Activated CD4-positive, CD25-positive, alpha-beta regulatory T cell treated with anti-CD3 and anti-CD28 coated beads, Interleukin-2, amount 50 U/mL, for 72 hours (primary cell): ENCODE measurements around the gene SP3.

Experiments used
- DNase-seq: peaks from one replicate; pipeline ENCODE4 v3.0.0; 2021

Gene SP3

DNA sequence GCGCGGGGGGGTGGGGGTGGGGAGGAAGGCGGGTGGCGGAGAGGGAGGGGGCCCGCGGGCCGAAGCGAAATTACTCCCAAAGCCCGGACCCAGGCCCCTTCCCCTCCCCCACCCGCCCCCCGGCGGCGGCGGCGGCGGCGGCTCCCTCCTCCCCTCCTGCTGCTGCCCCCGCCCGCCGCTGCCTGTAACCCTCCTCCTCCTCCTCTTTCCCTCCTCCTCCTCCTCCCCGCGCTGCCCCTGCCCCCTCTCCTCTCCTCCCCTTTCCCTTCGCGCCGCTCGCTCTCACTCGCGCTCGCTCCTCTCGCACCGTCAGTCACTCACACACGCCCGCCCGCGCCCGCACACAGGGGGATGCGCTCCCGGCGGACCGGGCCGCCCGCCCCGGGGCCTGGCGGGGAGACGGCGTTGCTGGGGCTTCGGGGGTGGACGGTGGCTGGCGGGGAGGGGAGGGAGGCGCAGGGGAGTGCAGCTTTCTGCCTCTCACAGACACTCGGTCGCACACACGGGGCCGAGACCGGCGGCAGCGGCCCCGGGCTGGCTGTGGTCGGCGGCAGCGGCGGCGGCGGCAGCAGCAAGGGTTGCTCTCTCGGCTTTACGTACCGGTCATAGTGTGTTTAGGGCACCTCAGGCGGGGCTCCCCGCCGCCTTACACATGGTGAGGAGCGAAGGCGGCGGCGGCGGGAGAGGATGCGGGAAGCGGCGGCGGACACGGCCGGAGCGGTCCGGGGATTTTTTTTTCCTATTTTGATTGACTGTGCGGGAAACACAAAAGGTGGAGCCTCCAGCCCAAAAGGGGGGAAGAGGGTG lies 405 bp downstream of the SP3 start:
- peak; percentile 82 for DNase-seq

DNA sequence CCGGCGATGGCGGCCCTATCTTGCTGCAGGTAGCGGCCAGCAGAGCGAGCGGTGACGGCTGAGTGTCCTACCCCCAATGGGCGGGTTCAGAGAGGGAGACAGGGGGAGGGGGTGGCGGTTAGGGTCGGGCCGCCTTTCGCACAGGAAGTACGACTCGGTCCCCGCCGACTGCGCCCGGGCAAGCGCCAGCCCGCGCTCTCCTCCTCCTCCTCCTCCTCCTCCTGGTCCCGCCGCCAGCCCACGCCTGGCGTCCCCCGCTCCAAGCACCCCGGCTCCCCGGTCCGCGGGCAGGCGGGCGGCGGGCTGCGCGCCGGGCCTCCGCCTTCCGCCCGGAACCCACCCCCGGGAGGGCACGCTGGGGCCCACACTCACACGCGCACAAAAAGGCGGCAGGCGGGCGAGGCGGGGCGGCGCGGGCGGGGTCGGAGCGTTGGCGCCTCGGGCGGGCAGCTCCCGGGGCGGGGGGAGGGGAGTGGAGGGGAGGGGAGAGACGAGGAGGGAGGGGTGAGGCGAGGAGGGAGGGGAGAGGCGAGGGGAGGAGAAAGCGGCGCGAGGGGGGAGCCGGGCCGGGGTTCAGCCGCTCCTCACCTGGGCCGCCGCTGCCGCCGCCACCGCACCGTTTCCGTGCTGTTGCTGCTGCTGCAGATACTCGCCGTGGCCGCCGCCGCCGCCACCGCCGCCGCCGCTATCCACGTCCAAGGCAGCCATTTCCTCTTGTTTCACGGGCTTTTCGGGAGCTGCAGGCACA lies 1.2 kb downstream of the SP3 start:
- DNase-seq: peak; percentile 90

DNA sequence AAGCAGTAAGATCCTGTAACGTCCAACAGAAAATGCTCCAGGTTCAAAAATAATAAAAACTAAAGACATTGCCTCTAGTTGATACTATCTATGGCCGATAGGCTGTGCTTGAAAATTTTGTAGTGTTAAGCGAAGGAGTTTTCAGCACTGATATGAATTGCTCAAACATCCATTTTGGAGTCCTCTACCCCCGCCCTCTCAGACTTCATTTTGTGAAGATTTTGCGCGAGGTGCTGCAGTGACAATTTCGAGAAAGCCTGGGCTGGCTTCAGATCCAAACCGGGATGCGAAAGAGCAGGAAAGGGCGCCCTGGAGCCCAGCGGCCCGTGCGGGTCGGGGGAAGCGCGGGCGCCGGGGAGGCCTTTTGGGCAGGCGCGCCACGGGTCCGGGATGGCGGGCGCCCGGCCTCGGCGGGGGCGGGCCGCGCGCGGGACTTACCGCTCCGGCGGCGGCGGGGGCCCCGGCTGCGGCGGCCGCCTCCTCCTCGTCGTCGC lies 1.8 kb downstream of the SP3 start:
- DNase-seq: no peak

GRCh38 chr2:173962583-173963110 lies 2.5 kb downstream of the SP3 start:
- DNase-seq: no peak

DNA sequence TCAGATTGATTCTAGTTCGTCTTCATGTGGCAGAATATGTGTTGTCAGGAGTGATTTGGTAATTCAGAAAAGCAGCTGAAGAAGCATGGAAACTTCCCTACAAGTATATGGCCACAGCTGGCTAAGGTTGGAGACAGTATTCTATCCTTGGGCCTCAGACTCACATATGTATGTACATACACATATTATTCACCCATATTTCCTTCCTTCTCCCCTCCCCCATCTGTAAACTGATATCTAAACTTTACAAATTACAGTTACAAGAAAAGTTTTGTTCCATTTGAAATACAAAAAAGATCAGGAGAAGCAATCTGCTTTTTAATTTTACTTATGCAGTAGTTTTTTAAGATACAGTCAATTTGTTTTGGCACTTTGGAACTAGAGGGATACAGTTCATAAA lies 3.1 kb downstream of the SP3 start:
- no peak for DNase-seq

DNA sequence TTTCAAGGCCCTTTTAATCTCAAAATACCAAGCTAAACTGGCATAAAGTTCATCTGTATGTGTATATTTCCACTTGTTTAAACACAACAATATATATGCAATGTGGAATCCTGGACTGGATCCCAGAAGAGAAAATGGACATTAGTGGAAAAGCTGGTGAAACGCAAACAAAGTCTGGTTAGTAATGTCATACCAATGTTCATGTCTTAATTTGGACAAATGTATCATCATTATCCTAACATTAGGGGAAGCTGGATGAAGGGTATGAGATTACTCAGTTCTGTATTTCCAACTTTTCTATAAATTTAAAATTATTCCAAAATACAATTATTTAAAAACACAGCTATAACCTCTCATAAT lies 3.8 kb downstream of the SP3 start:
- DNase-seq: no peak

DNA sequence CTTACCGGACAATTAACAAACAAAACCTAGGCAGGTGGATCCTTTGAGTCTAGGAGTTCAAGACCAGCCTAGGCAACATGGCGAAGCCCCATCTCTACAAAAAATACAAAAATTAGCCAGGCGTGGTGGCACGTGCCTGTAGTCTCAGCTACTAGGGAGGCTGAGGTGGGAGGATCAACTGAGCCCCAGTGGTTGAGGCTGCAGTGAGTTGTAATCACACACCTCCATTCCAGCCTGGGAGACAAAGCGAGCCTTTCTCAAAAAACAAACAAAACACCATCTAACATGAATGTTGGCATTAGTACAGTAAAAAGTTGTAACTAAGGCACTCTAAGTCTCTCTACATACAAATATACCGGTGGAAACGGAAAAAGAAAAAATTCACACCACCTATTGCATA lies 5.3 kb downstream of the SP3 start:
- no peak for DNase-seq

DNA sequence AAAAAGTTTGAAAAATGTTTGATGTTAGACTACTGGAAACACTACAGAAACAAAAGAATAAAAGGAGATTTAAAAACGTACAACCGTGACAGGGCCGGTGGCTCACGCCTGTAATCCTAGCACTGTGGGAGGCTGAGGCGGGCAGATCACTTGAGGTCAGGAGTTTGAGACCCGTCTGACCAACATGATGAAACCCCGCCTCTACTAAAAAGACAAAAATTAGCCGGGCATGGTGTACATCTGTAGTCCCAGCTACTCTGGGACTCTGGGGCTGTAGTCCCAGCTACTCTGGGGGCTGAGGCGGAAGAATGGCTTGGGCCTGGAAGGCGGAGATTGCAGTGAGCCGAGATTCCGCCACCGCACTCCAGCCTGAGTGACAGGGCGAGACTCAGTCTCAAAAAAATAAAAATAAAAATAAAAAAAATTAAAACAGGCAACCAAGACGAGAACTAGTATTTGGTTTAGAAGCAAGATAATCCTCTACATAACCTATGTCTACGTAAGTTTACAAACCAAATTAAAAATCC lies 5.8 kb downstream of the SP3 start:
- no peak for DNase-seq

DNA sequence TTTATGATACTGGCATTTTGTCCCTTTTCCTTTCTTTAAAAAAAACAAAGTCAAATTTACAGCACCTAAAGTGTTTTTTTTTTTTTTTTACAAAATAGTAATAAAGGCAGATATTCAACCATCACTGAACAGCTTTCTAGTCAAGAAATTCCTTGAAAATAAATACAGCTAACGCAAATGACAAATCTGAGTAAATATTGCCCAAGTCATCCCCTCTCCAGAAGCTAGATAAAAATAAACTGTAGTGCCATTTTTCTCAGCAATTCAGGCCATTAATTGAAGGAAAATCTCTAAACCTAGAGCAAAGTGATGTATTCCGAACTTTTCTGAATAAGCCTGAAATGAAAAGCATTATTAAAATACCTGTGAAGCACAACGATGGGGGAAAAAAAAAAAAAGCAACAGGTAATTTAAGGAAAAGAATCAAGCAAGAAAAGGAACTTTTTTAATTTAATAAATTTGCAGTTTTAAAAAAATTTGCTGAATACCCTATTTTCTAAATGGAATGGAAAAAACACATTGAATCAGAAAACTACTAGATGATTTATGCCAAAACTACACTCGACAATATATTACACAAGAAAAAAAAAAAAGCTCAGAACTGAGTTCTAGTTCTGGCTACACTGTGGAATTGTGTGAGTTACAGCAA lies 6.9 kb downstream of the SP3 start:
- DNase-seq: no peak

DNA sequence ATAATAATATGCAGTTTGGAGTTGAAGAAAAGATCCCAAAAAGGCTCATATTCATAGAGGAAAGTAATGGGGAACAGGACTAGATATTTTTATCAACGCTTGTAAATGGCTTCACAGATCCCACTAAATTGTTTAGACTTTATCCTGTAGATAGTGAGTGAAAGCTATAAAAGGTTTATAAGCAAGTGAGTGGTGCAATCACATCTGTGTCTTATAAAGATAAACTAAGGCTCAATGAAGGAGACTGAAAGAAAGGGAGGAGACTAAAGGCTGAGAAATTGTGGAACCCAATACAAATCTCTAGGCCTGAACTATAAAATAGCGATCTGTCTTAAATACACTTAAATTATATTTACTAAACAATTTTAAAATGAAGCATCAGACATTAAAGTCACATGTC lies 7.7 kb downstream of the SP3 start:
- no peak for DNase-seq

- DNase-seq: no peak
Observed at GRCh38 chr2:173956454-173956853, 8.7 kb downstream of the SP3 start.

GRCh38 chr2:173955867-173956266 lies 9.3 kb downstream of the SP3 start:
- DNase-seq: no peak

DNA sequence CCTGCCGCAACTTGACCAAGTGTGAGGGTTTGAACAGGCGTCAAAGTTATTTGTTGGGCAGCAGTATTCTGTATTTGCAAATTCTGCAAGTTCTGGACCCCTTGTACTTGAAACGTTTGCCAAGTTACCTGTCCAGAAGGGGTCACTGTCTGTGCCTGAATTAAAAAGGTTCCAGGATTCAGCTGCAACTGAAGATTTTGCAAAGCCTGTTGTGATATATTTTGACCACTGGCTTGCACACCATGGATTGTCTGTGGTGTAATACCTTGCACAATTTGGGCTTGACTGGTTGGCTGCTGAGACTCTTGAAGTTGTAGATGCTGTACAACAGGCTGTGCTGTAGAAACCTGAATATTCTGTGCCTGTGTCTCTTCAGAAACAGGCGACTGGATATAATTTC lies 10.2 kb downstream of the SP3 start:
- DNase-seq: no peak

GRCh38 chr2:173953047-173953424 lies 12.1 kb downstream of the SP3 start:
- DNase-seq: no peak

GRCh38 chr2:173952267-173953046 lies 12.7 kb downstream of the SP3 start:
- no peak for DNase-seq

DNA sequence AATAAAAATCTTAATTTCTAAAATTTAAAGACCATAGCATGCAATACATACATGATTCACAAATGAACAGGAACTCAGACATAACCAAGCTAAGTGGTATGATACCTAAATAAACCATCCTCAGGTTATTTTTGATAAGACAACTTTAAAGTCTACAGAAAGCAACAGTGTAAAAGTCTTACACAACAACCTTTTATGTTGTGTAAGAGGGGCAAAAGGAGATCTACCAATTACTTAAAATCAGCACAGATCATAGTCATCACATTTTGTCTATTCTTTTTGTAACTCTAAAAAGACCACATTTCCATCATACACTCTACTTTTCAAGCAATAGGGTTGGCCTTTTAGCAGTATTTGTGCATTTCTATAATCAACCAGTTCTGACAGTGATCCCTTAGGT lies 16.3 kb downstream of the SP3 start:
- DNase-seq: no peak

GRCh38 chr2:173948198-173948597 lies 17.0 kb downstream of the SP3 start:
- DNase-seq: no peak

- DNase-seq: no peak
Observed at GRCh38 chr2:173947131-173947530, 18.0 kb downstream of the SP3 start.

GRCh38 chr2:173943738-173944137 lies 21.4 kb downstream of the SP3 start:
- no peak for DNase-seq

GRCh38 chr2:173942861-173943523 lies 22.2 kb downstream of the SP3 start:
- no peak for DNase-seq

DNA sequence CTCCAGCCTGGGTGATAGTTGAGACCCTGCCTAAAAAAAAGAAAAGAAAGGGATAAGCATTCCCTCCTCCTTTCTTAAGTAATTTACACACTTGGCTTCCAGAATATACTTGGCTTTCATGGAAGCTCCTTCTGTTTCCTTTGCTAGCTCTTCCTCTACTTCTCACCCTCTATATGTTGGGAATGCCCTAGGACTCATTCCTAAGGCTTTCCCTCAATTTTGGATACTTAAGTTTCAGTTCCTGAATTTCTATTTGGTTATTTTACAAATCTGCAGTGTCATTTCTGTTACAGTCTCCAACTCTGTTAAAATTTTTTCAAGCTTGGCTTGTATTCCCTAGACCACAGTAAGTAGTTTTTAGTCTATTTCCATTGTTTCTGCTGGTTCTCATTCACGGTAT lies 23.6 kb downstream of the SP3 start:
- DNase-seq: no peak
